Middle frontal gyrus (tissue), 1 donor: ENCODE data around the gene ALDOB.

Experiments used
- DNase-seq: peaks from one replicate; pipeline ENCODE4 v3.0.0-alpha.2; 2015; ENCODE audit warnings: low spot score; ENCODE audit errors: extremely low spot score

The ALDOB gene

GRCh38 chr9:101435601-101436079 lies at the start of gene ALDOB:
Gene ALDOB (minus strand): TSS chr9:101435774. CDS start chr9:101430887, 4,887 bp downstream.
- no peak for DNase-seq

- no peak for DNase-seq
Observed at GRCh38 chr9:101484046-101484445, 48.5 kb upstream of the ALDOB start.

GRCh38 chr9:101481261-101481660 lies 45.7 kb upstream of the ALDOB start:
- no peak for DNase-seq

- DNase-seq: no peak
Observed at GRCh38 chr9:101480386-101480785, 44.8 kb upstream of the ALDOB start.

GRCh38 chr9:101479338-101480030 lies 43.9 kb upstream of the ALDOB start:
- no peak for DNase-seq

GRCh38 chr9:101478906-101479305 lies 43.3 kb upstream of the ALDOB start:
- no peak for DNase-seq

- DNase-seq: no peak
Observed at GRCh38 chr9:101478444-101478843, 42.9 kb upstream of the ALDOB start.

GRCh38 chr9:101477736-101478135 lies 42.2 kb upstream of the ALDOB start:
- DNase-seq: no peak

GRCh38 chr9:101477214-101477613 lies 41.6 kb upstream of the ALDOB start:
- no peak for DNase-seq

- DNase-seq: no peak
Observed at GRCh38 chr9:101476576-101477208, 41.1 kb upstream of the ALDOB start.

- DNase-seq: no peak
Observed at GRCh38 chr9:101472891-101473290, 37.3 kb upstream of the ALDOB start.

- DNase-seq: no peak
Observed at GRCh38 chr9:101470929-101471328, 35.4 kb upstream of the ALDOB start.

- DNase-seq: no peak
Observed at GRCh38 chr9:101470021-101470420, 34.4 kb upstream of the ALDOB start.

GRCh38 chr9:101469026-101469425 lies 33.5 kb upstream of the ALDOB start:
- no peak for DNase-seq

GRCh38 chr9:101468116-101468515 lies 32.5 kb upstream of the ALDOB start:
- DNase-seq: no peak

- DNase-seq: no peak
Observed at GRCh38 chr9:101467690-101468089, 32.1 kb upstream of the ALDOB start.

- no peak for DNase-seq
Observed at GRCh38 chr9:101466863-101467262, 31.3 kb upstream of the ALDOB start.

- peak; percentile 43 for DNase-seq
Observed at GRCh38 chr9:101465326-101465915, 29.8 kb upstream of the ALDOB start.

- DNase-seq: no peak
Observed at GRCh38 chr9:101463397-101463796, 27.8 kb upstream of the ALDOB start.

- no peak for DNase-seq
Observed at GRCh38 chr9:101462558-101462957, 27.0 kb upstream of the ALDOB start.

- DNase-seq: no peak
Observed at GRCh38 chr9:101460965-101461364, 25.4 kb upstream of the ALDOB start.

GRCh38 chr9:101458963-101459631 lies 23.5 kb upstream of the ALDOB start:
- peak; percentile 59 for DNase-seq
